Activated naive CD4-positive, alpha-beta T cell treated with anti-CD3 and anti-CD28 coated beads, Interleukin-2, amount 50 U/mL, for 72 hours (primary cell): ENCODE data around the gene LAMA5. TPM values are rescaled to one million over a fixed set of nuclear protein-coding genes. Genes with fewer than 3 reads are reported as not detected.
A peak's percentile ranks its signal among the peaks of the same experiment; 100 is the strongest.

ENCODE experiments used
- ATAC-seq, 2 donors: fragments of 150-1000 bp; cut with Tn5 transposase; 2 replicates each; pipeline ENCODE4 v1.10.0; 2021; ENCODE audit warnings: mild to moderate bottlenecking in 2 of 2, moderate library complexity in 2 of 2
- DNase-seq, 2 donors: peaks; one replicate each; pipeline ENCODE4 v3.0.0; 2021 to 2022; ENCODE audit warnings: low spot score in 2 of 2
- H3K27ac Mint-ChIP-seq, 2 donors: one replicate each; pipeline ENCODE4 v1.8.0; 2022; ENCODE audit warnings: mild to moderate bottlenecking in 2 of 2, mixed read lengths in 2 of 2
- H3K36me3 Mint-ChIP-seq, 2 donors: one replicate each; pipeline ENCODE4 v1.8.0; 2022; ENCODE audit warnings: mixed read lengths in 2 of 2
- H3K9me3 Mint-ChIP-seq, 2 donors: one replicate each; pipeline ENCODE4 v1.8.0; 2022; ENCODE audit warnings: mixed read lengths in 2 of 2
- total RNA-seq, 2 donors: library from RNA; stranded (reverse); gene quantifications; one replicate each; pipeline ENCODE4 v1.2.3, GENCODE V29; 2022

LAMA5 gene
- total RNA-seq, 2 donors from 2014 or later: 0.36 to 0.95 TPM

DNA sequence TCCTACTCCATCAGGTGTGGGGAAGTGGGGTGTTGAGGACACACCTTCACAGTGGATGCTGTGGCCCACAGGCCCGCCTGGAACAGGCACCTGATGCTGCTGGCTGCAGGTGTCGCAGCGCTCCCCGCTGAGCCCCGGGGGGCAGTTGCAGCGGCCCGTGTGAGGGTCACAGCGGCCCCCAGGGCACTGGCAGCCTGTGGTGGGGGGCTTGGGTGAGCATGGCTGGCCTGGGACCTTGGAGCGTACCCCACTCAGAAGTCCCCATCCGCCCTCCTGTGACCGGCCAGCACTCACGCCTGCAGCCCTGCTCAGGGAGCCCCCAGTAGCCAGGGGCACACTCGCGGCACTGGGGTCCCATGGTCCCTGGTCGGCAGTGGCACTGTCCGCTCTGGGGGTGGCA, 45.1 kb downstream of the LAMA5 start:
- Mint-ChIP-seq H3K36me3 (no peaks in the 10 kb centered on the region), H3K9me3 (no peaks in the 10 kb centered on the region), H3K27ac (no peak overlapping the region)
- DNase-seq: no peak
- ATAC-seq: no peak

DNA sequence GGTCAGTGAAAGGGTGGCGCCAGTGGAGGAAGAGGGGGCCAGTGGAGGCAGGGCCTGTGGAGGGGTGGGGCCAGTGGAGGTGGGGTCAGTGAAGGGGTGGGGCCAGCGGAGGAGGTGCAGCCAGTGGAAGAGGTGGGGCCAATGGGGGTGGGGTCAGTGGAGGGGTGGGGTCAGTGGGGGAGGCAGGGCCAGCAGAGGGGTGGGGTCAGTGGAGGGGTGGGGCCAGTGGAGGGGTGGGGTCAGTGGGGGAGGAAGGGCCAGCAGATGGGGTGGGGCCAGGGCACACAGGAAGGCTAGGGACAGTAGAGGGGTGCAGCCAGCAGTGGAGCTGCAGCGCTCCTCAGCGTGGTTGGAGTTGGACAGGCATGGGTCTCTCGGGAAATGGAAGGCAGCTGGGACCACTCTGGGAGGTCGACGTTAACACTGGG, 45.6 kb downstream of the LAMA5 start:
- ATAC-seq (peak in 1 of 2 donors; percentile 41), DNase-seq (no peak)
- H3K9me3 Mint-ChIP-seq: no peaks in the 10 kb centered on the region
- H3K36me3 Mint-ChIP-seq: no peaks in the 10 kb centered on the region
- H3K27ac Mint-ChIP-seq: no peak overlapping the region

DNA sequence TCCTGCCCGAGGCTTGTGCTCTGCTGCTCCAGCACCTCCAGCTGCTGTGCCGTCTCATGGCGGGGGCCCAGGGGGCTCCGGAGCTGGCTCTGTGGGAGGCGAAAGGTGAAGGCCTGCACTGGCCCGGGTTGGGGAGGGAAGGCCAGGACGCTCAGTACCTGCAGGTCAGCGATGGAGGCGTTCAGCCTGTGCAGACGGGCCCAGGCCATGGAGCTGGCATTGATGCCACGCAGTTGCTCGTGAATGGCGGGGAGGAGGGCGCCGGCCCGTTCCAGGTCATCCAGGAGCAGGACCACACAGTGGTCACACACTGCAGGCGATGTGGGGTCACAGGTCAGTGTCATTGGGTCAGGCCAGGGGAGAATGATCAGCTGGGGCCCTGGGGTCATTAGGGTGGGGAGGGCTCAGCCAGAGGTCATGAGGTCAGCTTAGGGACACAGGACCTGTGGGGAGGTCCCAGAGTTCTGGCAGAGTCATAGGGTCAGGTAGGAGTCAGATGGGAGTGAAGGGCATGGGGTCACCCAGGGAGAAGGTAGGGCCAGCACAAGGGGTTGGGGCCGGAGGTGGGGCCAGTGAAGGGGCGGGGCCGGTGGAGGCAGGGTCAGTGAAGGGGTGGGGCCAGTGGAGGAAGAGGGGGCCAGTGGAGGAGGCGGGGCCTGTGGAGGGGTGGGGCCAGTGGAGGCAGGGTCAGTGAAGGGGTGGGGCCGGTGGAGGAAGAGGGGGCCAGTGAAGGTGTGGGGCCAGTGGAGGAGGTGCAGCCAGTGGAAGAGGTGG, 46.3 kb downstream of the LAMA5 start:
- Mint-ChIP-seq H3K9me3 (no peaks in the 10 kb centered on the region), H3K27ac (peak overlapping the region in 1 of 2 donors; percentile 41), H3K36me3 (no peaks in the 10 kb centered on the region)
- DNase-seq (no peak), ATAC-seq (peak; percentile 25 to 28)

DNA sequence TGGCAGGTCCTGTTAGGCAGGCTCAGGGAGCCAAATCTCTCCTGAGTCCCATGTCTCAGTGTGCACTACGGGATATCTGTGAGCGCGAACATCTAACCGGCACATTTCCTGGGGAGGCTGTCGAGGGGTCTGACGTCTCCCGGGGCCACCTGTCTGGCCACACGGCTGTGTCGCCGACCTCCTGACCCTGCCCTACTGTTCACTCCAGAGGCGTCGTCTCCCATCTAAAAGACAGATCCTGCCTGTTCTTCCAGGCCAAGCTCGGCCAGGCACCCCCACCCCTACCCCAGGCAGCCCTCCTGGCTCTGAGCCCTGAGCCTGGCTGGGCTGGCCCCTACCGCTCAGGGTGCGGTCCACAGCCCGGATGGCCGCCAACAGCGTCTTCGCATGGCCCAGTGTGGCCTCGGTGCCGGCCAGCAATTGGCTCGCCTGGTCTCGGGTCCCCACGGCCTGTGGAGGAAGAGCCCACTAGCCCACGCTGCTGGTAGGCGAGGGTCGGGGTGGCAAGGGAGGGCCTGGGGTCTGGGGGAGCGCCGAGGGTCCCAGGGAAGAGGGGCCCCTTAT, 47.7 kb downstream of the LAMA5 start:
- Mint-ChIP-seq H3K36me3 (no peaks in the 10 kb centered on the region), H3K9me3 (no peaks in the 10 kb centered on the region), H3K27ac (no peak overlapping the region)
- DNase-seq (no peak), ATAC-seq (no peak)

DNA sequence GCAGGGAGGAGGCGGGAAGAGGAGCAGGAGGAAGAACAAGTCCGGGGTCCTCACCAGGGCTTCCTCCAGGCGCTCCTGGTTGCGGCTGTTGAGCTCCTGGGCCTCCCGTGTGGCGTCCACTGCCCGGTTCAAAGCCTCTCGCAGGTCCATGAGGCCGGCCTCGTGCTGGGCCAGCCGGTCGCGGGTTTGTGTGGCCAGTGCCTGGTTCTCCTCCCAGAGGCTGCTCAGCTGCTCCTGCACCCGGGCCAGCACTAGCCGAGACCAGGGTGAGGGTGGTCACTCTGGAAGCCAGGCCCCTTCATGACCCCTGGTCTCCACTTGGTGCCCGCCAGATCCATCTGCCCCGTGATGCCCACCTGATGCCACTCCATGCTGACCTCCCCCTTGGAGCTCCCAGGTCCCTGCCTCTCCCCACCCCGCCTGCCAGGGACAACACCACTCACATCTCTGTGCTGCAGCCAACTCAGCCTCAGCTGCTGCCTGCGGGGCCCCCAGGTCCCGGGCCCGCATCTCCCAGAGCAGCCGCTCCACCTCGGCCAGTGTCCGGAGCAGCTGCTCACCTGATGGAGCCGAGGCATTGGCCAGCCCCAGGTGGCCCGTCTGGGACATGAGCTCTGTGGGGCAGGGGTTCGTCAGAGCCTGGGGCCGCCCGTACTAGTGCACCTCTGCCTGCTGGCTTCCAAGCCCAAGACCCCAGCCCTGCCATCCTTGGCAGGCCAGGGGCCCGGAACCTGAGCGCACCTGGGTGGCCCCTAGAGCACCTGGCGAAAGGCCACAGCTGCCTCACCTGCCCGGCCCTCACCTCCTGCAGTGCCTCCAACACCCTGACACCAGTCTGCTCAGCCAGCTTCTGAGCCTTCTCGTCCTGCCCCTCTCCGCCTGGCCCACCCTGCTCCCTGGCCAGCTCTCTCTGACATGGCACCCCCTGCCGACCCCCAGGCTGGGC, 48.4 kb downstream of the LAMA5 start:
- Mint-ChIP-seq H3K27ac (no peak overlapping the region), H3K36me3 (no peaks in the 10 kb centered on the region), H3K9me3 (no peaks in the 10 kb centered on the region)
- ATAC-seq (peak; percentile 29 to 54), DNase-seq (no peak)

DNA sequence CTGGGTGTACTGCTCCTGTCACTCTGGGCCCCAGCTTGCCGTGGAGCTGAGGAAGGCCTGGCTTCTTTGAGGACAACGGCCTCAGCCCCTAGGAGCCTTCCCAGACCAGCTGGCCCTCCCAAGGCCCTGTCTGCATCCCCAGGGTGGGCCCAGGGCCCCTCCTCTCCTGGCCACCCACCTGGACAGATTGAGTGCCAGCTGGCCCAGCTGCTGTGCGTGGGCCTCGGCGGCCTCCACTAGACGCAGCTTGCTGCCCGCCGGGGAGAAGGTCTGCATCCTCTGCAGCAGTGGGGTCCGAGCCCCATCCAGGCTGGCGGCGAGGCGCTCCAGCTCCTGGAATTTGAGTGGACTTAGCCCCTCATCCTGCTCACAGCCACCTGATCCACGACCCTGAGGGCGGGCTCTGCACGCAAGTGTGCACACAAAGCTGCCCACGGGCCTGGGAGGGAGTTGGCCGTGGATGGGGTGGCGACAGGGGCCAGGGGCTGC, 49.9 kb downstream of the LAMA5 start:
- Mint-ChIP-seq H3K27ac (no peak overlapping the region), H3K36me3 (no peaks in the 10 kb centered on the region), H3K9me3 (no peaks in the 10 kb centered on the region)
- ATAC-seq (no peak), DNase-seq (no peak)

DNA sequence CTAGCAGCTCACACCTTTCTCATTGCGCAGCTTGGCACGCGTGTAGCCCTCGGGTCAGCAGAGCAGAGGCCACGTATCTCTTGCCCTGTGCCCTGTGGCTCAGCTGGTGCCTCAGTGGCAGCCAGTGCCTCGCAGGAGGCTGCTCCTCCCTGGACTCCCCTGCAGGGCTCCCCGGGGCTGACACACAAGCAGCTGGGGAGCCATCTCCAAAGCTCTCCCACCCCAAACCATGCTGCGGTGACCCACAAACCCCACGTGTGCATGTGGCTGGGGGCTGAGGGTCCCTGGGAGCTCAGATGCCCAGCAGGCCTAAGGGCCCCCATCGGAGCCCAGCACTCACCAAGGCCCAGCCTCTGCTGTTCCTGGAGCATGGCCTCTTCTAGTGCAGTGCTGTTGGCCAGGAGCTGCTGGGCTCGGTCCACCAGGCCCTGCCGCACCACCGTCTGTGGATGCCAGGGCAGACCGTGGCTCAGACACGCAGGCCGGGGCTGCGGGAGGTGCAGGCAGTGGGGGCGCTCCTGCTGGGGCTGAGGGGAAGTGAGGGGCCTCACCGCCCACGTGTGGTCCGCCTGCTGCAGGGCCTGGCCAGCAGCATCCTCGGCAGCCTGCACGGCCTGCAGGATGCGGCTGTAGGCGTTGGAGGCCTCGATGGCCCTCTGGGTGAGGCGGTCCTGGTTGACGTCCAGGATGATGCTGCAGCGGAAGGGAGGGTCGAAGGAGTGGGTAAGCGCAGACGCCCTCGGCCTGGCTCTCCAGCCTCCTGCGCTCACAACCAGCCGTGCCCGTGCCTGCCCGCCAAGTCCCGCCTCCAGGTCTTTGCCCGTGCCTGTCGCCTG, 50.6 kb downstream of the LAMA5 start:
- no peaks in the 10 kb centered on the region for H3K9me3 Mint-ChIP-seq
- DNase-seq (no peak), ATAC-seq (no peak)
- H3K27ac Mint-ChIP-seq: no peak overlapping the region
- H3K36me3 Mint-ChIP-seq: no peaks in the 10 kb centered on the region

DNA sequence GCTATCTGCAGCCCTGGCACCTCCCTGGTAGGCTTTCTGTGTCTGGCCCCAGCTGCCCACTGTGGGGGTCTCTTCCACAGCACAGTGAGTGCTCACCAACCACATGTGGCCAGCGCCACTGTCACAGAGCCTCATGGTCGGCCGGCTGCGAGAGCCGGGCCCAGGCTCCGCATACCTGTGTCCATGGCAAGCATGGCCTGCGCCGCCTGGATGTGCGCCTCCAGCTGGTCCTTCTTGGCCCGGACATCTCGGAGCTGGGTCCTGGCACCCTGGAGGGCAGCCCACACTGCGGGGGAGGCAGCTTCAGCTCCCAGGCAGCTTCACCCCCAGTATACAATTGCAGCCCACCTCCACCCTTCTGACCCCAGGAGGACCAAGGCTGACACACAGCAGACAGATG, 51.3 kb downstream of the LAMA5 start:
- no peak overlapping the region for H3K27ac Mint-ChIP-seq
- no peaks in the 10 kb centered on the region for H3K9me3 Mint-ChIP-seq
- H3K36me3 Mint-ChIP-seq: no peaks in the 10 kb centered on the region
- DNase-seq: no peak
- no peak for ATAC-seq

DNA sequence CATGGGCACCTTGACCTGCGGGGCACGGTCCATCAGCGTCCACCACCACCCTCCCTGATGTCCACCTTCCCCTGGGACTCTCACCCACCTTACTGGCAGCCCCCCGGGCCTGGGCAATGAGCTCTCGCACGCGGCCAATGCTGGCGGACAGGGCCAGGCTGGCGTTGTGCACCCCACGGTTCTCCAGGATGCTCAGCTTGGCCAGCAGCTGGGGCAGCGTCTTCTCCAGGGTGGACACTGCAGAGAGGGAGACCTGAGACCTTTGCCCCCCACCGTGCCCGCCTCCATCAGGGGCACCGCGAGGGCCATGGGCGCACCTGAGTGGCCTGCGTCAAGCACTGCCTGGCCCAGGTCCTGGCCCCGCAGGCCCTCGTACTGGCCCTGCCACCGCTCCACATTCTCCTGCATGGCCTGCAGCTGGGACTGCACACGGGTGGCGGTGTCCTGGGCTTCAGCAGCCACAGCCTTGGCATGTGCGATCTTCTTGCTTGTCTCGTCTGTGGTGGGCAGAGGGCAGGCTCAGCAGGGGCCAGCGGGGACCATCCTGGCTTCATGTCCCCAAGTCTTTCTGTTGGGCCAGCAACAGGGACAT, 52.3 kb downstream of the LAMA5 start:
- ATAC-seq (no peak), DNase-seq (no peak)
- Mint-ChIP-seq H3K36me3 (no peaks in the 10 kb centered on the region), H3K9me3 (no peaks in the 10 kb centered on the region), H3K27ac (no peak overlapping the region)

DNA sequence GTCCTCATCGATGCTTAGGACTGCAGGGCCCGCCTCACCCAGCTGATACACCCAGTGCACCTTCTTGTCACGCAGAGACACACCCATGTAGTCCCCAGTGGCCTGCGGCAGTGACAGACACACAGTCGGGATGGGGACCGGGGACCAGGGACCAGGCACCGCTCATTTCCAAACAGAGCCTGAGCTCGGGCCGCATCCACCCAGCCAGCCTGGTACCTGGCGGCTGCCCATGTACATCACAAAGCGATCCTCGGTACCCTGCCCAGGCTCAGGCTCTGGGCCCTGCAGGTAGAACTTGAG, 52.8 kb downstream of the LAMA5 start:
- no peak for DNase-seq
- no peaks in the 10 kb centered on the region for H3K9me3 Mint-ChIP-seq
- no peak for ATAC-seq
- H3K36me3 Mint-ChIP-seq: no peaks in the 10 kb centered on the region
- no peak overlapping the region for H3K27ac Mint-ChIP-seq

DNA sequence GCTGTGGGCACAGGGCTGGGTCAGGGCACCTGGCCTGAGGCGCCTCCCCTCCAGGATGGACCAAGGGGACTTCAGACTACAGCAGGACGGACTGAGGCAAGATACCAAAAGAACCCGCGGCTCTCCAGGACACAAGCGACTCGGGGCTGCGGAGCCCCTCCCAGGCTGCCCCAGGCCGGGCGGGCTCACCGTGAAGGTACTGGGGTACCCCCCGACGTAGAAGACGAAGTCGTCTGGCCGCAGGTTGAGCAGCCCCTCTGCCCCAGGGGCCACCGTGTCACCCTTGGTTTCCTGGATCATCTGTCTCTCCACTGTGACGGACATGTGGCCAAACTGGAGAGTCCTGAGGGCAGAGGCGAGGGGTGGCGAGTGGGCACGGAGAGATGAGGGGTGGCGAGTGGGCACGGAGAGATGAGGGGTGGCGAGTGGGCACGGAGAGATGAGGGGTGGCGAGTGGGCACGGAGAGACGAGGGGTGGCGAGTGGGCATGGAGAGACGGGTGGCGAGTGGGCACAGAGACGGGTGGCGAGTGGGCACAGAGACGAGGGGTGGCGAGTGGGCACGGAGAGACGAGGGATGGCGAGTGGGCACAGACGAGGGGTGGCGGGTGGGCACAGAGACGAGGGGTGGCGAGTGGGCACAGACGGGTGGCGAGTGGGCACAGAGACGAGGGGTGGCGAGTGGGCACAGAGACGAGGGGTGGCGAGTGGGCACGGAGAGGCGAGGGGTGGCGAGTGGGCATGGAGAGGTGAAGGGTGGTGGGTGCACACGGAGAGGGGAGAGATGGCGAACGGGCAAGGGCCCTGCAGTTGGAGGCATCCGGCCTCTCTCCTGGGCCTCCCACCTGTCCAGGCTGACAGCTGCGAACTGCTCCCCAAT, 53.4 kb downstream of the LAMA5 start:
- ATAC-seq (no peak), DNase-seq (no peak)
- H3K27ac Mint-ChIP-seq: no peak overlapping the region
- H3K9me3 Mint-ChIP-seq: no peaks in the 10 kb centered on the region
- no peaks in the 10 kb centered on the region for H3K36me3 Mint-ChIP-seq

DNA sequence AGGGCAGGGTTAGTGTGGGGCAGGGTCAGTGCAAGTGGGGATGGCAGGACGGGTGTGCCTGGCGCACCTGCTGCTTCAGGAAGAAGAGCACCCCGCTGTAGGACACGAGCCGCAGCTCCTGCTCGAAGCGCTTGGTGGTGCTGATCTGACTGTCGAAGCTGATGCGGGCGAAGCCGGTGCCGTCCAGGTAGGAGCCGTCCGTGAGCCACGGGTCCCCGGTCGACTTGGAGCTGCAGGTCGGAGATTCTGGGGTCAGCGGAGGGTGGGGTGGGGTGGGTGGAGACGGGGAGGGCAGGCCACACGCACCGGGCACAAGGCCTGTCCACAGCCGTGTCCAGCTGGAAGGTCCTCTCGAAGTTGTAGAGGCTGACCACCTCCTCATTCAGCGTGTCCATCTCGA, 54.1 kb downstream of the LAMA5 start:
- H3K27ac Mint-ChIP-seq: no peak overlapping the region
- H3K36me3 Mint-ChIP-seq: no peaks in the 10 kb centered on the region
- H3K9me3 Mint-ChIP-seq: no peaks in the 10 kb centered on the region
- DNase-seq: no peak
- ATAC-seq: no peak

DNA sequence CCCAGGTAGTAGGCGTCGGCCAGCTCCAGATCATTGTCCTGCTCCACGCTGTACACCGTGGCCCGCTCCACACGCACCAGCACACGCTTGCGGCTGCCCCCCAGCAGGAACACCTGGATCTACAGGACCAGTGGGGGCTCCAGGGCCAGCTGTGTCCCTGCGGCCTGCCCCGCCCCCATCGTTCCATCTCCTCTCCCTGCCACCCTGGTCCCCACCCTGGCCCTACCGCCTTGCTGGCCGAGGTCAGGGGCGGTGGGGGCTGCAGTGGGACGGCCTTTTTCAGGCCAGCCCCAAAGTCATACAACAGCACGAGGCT, 54.5 kb downstream of the LAMA5 start:
- no peak for DNase-seq
- Mint-ChIP-seq H3K36me3 (no peaks in the 10 kb centered on the region), H3K9me3 (no peaks in the 10 kb centered on the region), H3K27ac (no peak overlapping the region)
- ATAC-seq: no peak

DNA sequence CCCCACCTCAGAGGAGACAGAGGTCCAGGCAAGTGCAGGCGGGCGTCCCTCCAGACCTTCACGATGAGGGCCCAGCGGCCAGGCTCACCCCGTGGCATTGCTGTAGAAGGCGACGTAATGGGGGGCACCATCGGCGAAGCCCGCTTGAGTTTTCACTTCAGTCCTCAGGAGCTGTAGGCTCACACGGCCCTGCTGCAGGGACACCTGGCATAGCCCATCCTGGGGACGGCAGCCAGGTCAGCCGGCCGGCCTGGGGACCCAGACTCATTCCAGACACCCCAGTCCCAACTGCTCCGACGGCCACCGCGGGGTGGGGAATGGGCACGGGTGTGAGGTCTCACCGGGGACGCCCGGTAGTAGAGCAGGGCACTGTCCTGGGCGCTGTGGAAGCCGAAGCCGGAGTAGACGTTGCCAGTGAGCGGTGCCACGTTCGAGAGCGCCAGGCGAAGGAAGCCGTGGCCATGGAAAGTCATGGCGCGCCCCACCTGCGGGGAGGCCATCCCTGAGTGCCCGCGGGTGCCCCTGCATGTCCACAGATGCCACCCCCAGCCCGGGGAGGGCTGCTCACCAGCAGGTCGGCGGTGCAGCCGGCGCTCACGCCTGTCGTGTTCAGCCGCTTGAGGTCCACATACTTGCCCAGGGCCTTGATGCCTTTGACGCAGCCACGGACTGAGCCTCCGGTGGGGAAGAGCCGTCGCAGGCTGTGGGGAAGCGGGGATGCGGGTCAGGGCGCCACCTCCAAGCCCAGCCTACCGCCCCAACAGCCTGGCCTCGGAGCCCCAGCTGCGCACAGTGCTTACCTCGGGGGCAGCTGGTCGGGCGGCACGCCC, 55.1 kb downstream of the LAMA5 start:
- Mint-ChIP-seq H3K27ac (no peak overlapping the region), H3K36me3 (no peaks in the 10 kb centered on the region), H3K9me3 (no peaks in the 10 kb centered on the region)
- no peak for DNase-seq
- ATAC-seq: no peak

DNA sequence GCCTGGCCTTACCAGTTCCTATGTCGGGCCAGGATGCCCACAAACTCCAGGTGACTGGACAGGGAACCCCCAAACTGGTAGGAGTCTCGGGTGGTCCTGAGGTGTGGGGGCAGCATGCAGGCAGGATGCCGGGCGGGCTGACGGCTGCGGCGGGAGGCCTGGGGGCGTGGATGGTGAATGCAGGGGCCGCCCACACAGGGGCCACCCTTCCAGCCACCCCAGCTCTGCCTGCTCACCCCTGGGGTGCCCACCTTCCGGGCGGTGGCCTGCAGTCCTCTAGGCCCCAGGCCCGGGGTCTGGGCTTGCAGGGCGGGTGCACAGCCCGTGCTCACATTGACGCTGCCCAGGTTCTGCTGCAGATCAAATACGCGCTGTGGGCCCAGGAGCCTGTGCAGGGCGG, 56.0 kb downstream of the LAMA5 start:
- H3K36me3 Mint-ChIP-seq: peaks cover 0 to under 1% of the 10 kb centered on the region in 2 donors
- no peak overlapping the region for H3K27ac Mint-ChIP-seq
- ATAC-seq: no peak

More for the DNA sequence above, 56.0 kb downstream of the LAMA5 start:
- DNase-seq: no peak
- no peaks in the 10 kb centered on the region for H3K9me3 Mint-ChIP-seq
